H1 (cell line): ENCODE results near the gene RCAN2. TPM values are rescaled to one million over a fixed set of nuclear protein-coding genes. Genes with fewer than 3 reads are reported as not detected.

ENCODE experiments used
- CTCF ChIA-PET: fragments of 300-600 bp; sonication (Branson Sonifier 250); formaldehyde crosslinking; loops from one replicate; lab custom pipeline; 2021; ENCODE audit not compliant: partially characterized antibody; lab: Charles Lee
- POLR2A ChIA-PET: fragments of 300-600 bp; sonication (Branson Sonifier 250); formaldehyde crosslinking; loops from one replicate; lab custom pipeline; 2021; ENCODE audit warnings: inconsistent platforms; ENCODE audit not compliant: partially characterized antibody; lab: Charles Lee
- DNase-seq, 2 experiments: peaks; one replicate each; pipeline versions ENCODE4 v3.0.0 to v3.0.0-alpha.2; 2010 to 2022; ENCODE audit warnings: low spot score in 2 of 2, low read depth in 1 of 2, mixed read lengths in 1 of 2
- FAIRE-seq: peaks from 2 replicates; lab custom pipeline; 2011; peaks lifted over from hg19 to GRCh38; lab: Jason Lieb, UNC
- H2AFZ ChIP-seq: 2 replicates; pipeline ENCODE4 v1.8.1; 2012; ENCODE audit warnings: low read length, inconsistent platforms
- H2AK5ac ChIP-seq: 2 replicates; pipeline ENCODE4 v1.6.1; 2013; ENCODE audit warnings: low read depth, low read length
- H2BK120ac ChIP-seq: replicated peaks from 2 replicates; pipeline ENCODE3; 2013; ENCODE audit warnings: low read depth, low read length, inconsistent platforms
- H2BK12ac ChIP-seq: 2 replicates; pipeline ENCODE4 v1.6.1; 2013; ENCODE audit warnings: low read depth, low read length
- H2BK15ac ChIP-seq: 2 replicates; pipeline ENCODE4 v1.6.1; 2013; ENCODE audit warnings: low read length
- H2BK20ac ChIP-seq: 2 replicates; pipeline ENCODE4 v1.6.1; 2013; ENCODE audit warnings: low read length
- H2BK5ac ChIP-seq: 2 replicates; pipeline ENCODE4 v1.6.1; 2013; ENCODE audit warnings: low read depth, low read length
- H3K14ac ChIP-seq: 2 replicates; pipeline ENCODE4 v1.6.1; 2013; ENCODE audit warnings: inconsistent platforms; ENCODE audit not compliant: insufficient read length
- H3K18ac ChIP-seq: 2 replicates; pipeline ENCODE4 v1.6.1; 2013; ENCODE audit warnings: low read length; ENCODE audit errors: extremely low read depth
- H3K23ac ChIP-seq: 2 replicates; pipeline ENCODE4 v1.6.1; 2013; ENCODE audit warnings: inconsistent platforms; ENCODE audit not compliant: insufficient read length
- H3K23me2 ChIP-seq: 2 replicates; pipeline ENCODE4 v1.6.1; 2013; ENCODE audit warnings: low read depth, low read length
- H3K27ac ChIP-seq: 2 replicates; pipeline ENCODE4 v1.6.1; 2011; ENCODE audit warnings: low read depth, low read length, inconsistent platforms
- H3K27me3 ChIP-seq, 4 experiments: replicated peaks in 1 of 4; 1 replicate in 1 of 4; 2 replicates in 3 of 4; pipeline versions ENCODE4 v1.6.1 to v1.8.1; 2011 to 2013; ENCODE audit warnings: low read length in 3 of 4, mild to moderate bottlenecking in 3 of 4, inconsistent platforms in 2 of 4, mixed read lengths in 2 of 4, moderate library complexity in 1 of 4; ENCODE audit not compliant: control insufficient read depth in 3 of 4, insufficient read depth in 3 of 4; ENCODE audit errors: extremely low read depth in 1 of 4
- H3K36me3 ChIP-seq, 4 experiments: 2 replicates each; pipeline versions ENCODE4 v1.6.1 to v1.8.1; 2011 to 2013; ENCODE audit warnings: mild to moderate bottlenecking in 4 of 4, low read length in 3 of 4, moderate library complexity in 2 of 4, control low read depth in 1 of 4, inconsistent platforms in 1 of 4; ENCODE audit not compliant: insufficient read depth in 4 of 4, control insufficient read depth in 2 of 4
- H3K4ac ChIP-seq: replicated peaks from 2 replicates; pipeline ENCODE3; 2013; ENCODE audit warnings: low read length, low read depth, mixed read lengths, inconsistent platforms; ENCODE audit not compliant: insufficient read length
- H3K4me1 ChIP-seq, 4 experiments: replicated peaks in 1 of 4; 1 replicate in 1 of 4; 2 replicates in 3 of 4; pipeline versions ENCODE4 v1.6.1 to v1.8.1; 2011 to 2013; ENCODE audit warnings: low read length in 3 of 4, inconsistent platforms in 2 of 4, mixed read lengths in 1 of 4; ENCODE audit not compliant: insufficient read depth in 4 of 4, control insufficient read depth in 3 of 4
- H3K4me2 ChIP-seq, 2 experiments: 2 replicates each; pipeline versions ENCODE4 v1.6.1 to v1.8.1; 2011 to 2013; ENCODE audit warnings: low read depth in 2 of 2, low read length in 2 of 2, control low read depth in 1 of 2, inconsistent platforms in 1 of 2, mild to moderate bottlenecking in 1 of 2; ENCODE audit not compliant: insufficient read depth in 1 of 2
- H3K4me3 ChIP-seq, 4 experiments: fragments of 200-600, 300-600 bp in 1 of 4; sonication (generic), shearing (Covaris generic), sonication (Bioruptor Twin) in 1 of 4; 2 replicates each; pipeline versions ENCODE4 v1.5.1 to v1.8.1; 2011 to 2016; ENCODE audit warnings: low read length in 4 of 4, low read depth in 3 of 4, control low read depth in 2 of 4, inconsistent platforms in 2 of 4, mild to moderate bottlenecking in 2 of 4, mixed read lengths in 1 of 4, moderate library complexity in 1 of 4; ENCODE audit not compliant: insufficient read depth in 2 of 4; ENCODE audit errors: extremely low read depth in 1 of 4
- H3K56ac ChIP-seq: replicated peaks from 2 replicates; pipeline ENCODE3; 2013; ENCODE audit warnings: low read depth, mild to moderate bottlenecking, mixed read lengths, low read length, inconsistent platforms; ENCODE audit not compliant: insufficient read length
- H3K79me1 ChIP-seq: 2 replicates; pipeline ENCODE4 v1.6.1; 2013; ENCODE audit warnings: low read depth, low read length, control low read depth
- H3K79me2 ChIP-seq, 2 experiments: 2 replicates each; pipeline versions ENCODE4 v1.6.1 to v1.8.1; 2012 to 2013; ENCODE audit warnings: low read length in 2 of 2, mild to moderate bottlenecking in 2 of 2, inconsistent platforms in 1 of 2; ENCODE audit not compliant: insufficient read depth in 2 of 2, control insufficient read depth in 1 of 2
- H3K9ac ChIP-seq, 4 experiments: replicated peaks in 1 of 4; 1 replicate in 1 of 4; 2 replicates in 3 of 4; pipeline versions ENCODE4 v1.6.1 to v1.8.1; 2011 to 2013; ENCODE audit warnings: low read depth in 3 of 4, low read length in 3 of 4, control low read depth in 2 of 4, mild to moderate bottlenecking in 2 of 4, moderate library complexity in 2 of 4, inconsistent platforms in 1 of 4; ENCODE audit errors: extremely low read depth in 1 of 4
- H3K9me3 ChIP-seq, 2 experiments: 2 replicates each; pipeline versions ENCODE4 v1.6.1 to v1.8.1; 2012 to 2013; ENCODE audit warnings: mild to moderate bottlenecking in 2 of 2, moderate library complexity in 2 of 2, control low read depth in 1 of 2, inconsistent platforms in 1 of 2, low read depth in 1 of 2, low read length in 1 of 2, mixed read lengths in 1 of 2; ENCODE audit not compliant: insufficient read depth in 2 of 2
- H4K20me1 ChIP-seq, 2 experiments: replicated peaks in 1 of 2; 2 replicates each; pipeline versions ENCODE3 to v1.8.1; 2011 to 2013; ENCODE audit warnings: inconsistent platforms in 2 of 2, low read length in 2 of 2, mild to moderate bottlenecking in 1 of 2; ENCODE audit not compliant: insufficient read depth in 2 of 2, control insufficient read depth in 1 of 2
- H4K5ac ChIP-seq: 2 replicates; pipeline ENCODE4 v1.6.1; 2013; ENCODE audit warnings: low read length, low read depth, mixed read lengths, inconsistent platforms; ENCODE audit not compliant: insufficient read length
- H4K8ac ChIP-seq: 2 replicates; pipeline ENCODE4 v1.8.0; 2013; ENCODE audit warnings: mild to moderate bottlenecking, moderate library complexity, low read length, inconsistent platforms; ENCODE audit not compliant: insufficient read depth; ENCODE audit errors: extremely low read depth
- H4K91ac ChIP-seq: replicated peaks from 2 replicates; pipeline ENCODE3; 2013; ENCODE audit warnings: low read length, mixed read lengths, inconsistent platforms; ENCODE audit not compliant: insufficient read length
- BCL11A ChIP-seq, 2 experiments: IDR thresholded peaks; one replicate each; pipeline ENCODE4 v1.6.1; 2011; ENCODE audit warnings: low read depth in 2 of 2, low read length in 2 of 2, mild to moderate bottlenecking in 2 of 2
- KDM5A ChIP-seq: fragments of 200-600 bp; IDR thresholded peaks from 2 replicates; pipeline ENCODE4 v1.7.1; 2012; ENCODE audit warnings: mild to moderate bottlenecking, low read length, inconsistent platforms, mixed read lengths
- POLR2AphosphoS5 ChIP-seq: IDR thresholded peaks from 2 replicates; pipeline ENCODE4 v1.6.1; 2011; ENCODE audit warnings: low read depth, low read length
- RBBP5 ChIP-seq: IDR thresholded peaks from 2 replicates; pipeline ENCODE4 v1.7.1; 2012; ENCODE audit warnings: low read depth, mild to moderate bottlenecking, inconsistent platforms, low read length, moderate library complexity, borderline replicate concordance
- RFX5 ChIP-seq: IDR thresholded peaks from 2 replicates; pipeline ENCODE4 v1.6.1; 2011; ENCODE audit warnings: low read depth, low read length, improper control_type of control experiment, borderline replicate concordance
- SIX5 ChIP-seq: IDR thresholded peaks from 2 replicates; pipeline ENCODE4 v1.6.1; 2011; ENCODE audit warnings: mild to moderate bottlenecking, low read depth, low read length
- SUZ12 ChIP-seq: fragments of 200-600 bp; sonication (generic); IDR thresholded peaks from 2 replicates; pipeline ENCODE4 v1.6.1; 2012; ENCODE audit warnings: mild to moderate bottlenecking, inconsistent platforms, low read length, moderate library complexity, mixed read lengths
- WGBS, 2 experiments: shearing (Covaris generic) in 1 of 2; methylation state at CpG; one replicate each; pipeline versions ENCODE4 v1.1.6 to v1.1.7; 2013 to 2015; ENCODE audit warnings: low lambda C conversion rate in 2 of 2, mixed read lengths in 2 of 2, inconsistent platforms in 1 of 2, low coverage in 1 of 2, missing lambda C conversion rate in 1 of 2; ENCODE audit not compliant: insufficient replicate concordance in 2 of 2, insufficient coverage in 1 of 2, insufficient read length in 1 of 2; ENCODE audit errors: extremely low coverage in 1 of 2, missing lambda C conversion rate in 1 of 2; 5-methylcytosine and 5-hydroxymethylcytosine counted together
- polyA plus RNA-seq, 7 experiments: library from polyadenylated mRNA; depleted of rRNA in 3 of 7; stranded (reverse) in 5 of 7; unstranded in 2 of 7; fragments of >200 nt in 5 of 7; fragments of 200-250 nt in 2 of 7; gene quantifications; 1 replicate in 5 of 7; 2 replicates in 1 of 7; 4 replicates in 1 of 7; pipeline versions ENCODE4 v1.2.1 to v1.2.3, GENCODE V29; 2011 to 2013; ENCODE audit warnings: missing spikeins in 2 of 7, mixed read lengths in 2 of 7
- total RNA-seq: library from RNA; stranded (reverse); fragmentation: NEBNext Ultra II Directional; extraction: Animal tissue kit (Norgen Biotek cat#: 25700); gene quantifications from 2 replicates; pipeline ENCODE4 v1.2.1, GENCODE V29; 2021
- TF ChIP-seq, protein P1 (sequence below): IDR thresholded peaks from 2 replicates; pipeline ENCODE4 v1.6.1; 2012; ENCODE audit warnings: inconsistent platforms
- TF ChIP-seq, protein P2 (sequence below): IDR thresholded peaks from 2 replicates; pipeline ENCODE4 v1.6.1; 2012; ENCODE audit warnings: low read length, inconsistent platforms
- TF ChIP-seq, protein P3 (sequence below), 3 experiments: IDR thresholded peaks; 1 replicate in 2 of 3; 2 replicates in 1 of 3; pipeline versions ENCODE4 v1.5.1 to v1.6.1; 2011; ENCODE audit warnings: low read length in 3 of 3, mild to moderate bottlenecking in 3 of 3, inconsistent platforms in 2 of 3, low read depth in 1 of 3, moderate library complexity in 1 of 3; ENCODE audit not compliant: insufficient read depth in 1 of 3; ENCODE audit errors: control extremely low read depth in 1 of 3

Gene RCAN2
- total and polyA plus RNA-seq, 2 of the 8 experiments (the other 6 are each of a cell fraction or from before 2014, with no cell fraction given), result 5.0 to 8.5 TPM

DNA sequence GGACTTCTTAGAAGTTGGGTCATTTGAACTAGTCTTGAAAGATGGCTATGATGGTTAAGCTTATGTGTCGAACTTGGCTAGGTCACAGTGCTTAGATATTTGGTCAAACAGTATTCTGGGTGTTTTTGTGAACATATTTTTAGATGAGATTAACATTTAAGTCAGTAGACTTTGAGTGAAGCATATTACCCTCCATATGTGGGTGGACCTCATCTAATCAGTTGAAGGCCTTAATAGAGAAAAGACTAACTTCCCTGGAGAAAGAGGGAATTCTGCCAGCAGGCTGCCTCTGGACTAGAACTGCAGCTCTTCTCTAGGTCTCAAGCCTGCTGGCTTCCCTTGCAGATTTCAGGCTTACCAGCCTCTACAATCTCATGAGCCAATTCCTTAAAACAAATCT lies 76.9 kb downstream of the RCAN2 start:
- Histone ChIP-seq H4K8ac (no peak overlapping the region), H3K4me3 (no peak overlapping the region), H2BK120ac (no peak overlapping the region), H3K36me3 (no peaks in the 10 kb centered on the region), H3K9ac (no peak overlapping the region), H3K23ac (no peak overlapping the region), H3K4me1 (no peaks in the 10 kb centered on the region), H2BK12ac (no peak overlapping the region), H3K9me3 (no peaks in the 10 kb centered on the region), H4K91ac (no peak overlapping the region), H2BK5ac (no peak overlapping the region), H3K4me2 (no peak overlapping the region), H3K79me2 (no peaks in the 10 kb centered on the region), H3K27me3 (no peaks in the 10 kb centered on the region), H2BK15ac (no peak overlapping the region), H2AFZ (no peak overlapping the region), H3K79me1 (no peaks in the 10 kb centered on the region), H3K4ac (no peak overlapping the region), H3K23me2 (no peaks in the 10 kb centered on the region), H3K14ac (no peak overlapping the region), H4K5ac (no peak overlapping the region), H3K56ac (no peak overlapping the region), H2AK5ac (no peak overlapping the region), H2BK20ac (no peak overlapping the region), H3K27ac (no peak overlapping the region), H3K18ac (no peak overlapping the region), H4K20me1 (no peaks in the 10 kb centered on the region)
- TF ChIP-seq SUZ12 (no peak), RBBP5 (no peak), SIX5 (no peak), KDM5A (no peak), RFX5 (no peak), POLR2AphosphoS5 (no peak), BCL11A (IDR thresholded peaks at IDR 0.05; ENCODE audit: low read depth in 2 of 2, low read length in 2 of 2) (no peak)
- TF ChIP-seq, protein P1, sequence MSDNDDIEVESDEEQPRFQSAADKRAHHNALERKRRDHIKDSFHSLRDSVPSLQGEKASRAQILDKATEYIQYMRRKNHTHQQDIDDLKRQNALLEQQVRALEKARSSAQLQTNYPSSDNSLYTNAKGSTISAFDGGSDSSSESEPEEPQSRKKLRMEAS, result no peak
- TF ChIP-seq, protein P2, sequence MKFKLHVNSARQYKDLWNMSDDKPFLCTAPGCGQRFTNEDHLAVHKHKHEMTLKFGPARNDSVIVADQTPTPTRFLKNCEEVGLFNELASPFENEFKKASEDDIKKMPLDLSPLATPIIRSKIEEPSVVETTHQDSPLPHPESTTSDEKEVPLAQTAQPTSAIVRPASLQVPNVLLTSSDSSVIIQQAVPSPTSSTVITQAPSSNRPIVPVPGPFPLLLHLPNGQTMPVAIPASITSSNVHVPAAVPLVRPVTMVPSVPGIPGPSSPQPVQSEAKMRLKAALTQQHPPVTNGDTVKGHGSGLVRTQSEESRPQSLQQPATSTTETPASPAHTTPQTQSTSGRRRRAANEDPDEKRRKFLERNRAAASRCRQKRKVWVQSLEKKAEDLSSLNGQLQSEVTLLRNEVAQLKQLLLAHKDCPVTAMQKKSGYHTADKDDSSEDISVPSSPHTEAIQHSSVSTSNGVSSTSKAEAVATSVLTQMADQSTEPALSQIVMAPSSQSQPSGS, result no peak
- TF ChIP-seq, protein P3, sequence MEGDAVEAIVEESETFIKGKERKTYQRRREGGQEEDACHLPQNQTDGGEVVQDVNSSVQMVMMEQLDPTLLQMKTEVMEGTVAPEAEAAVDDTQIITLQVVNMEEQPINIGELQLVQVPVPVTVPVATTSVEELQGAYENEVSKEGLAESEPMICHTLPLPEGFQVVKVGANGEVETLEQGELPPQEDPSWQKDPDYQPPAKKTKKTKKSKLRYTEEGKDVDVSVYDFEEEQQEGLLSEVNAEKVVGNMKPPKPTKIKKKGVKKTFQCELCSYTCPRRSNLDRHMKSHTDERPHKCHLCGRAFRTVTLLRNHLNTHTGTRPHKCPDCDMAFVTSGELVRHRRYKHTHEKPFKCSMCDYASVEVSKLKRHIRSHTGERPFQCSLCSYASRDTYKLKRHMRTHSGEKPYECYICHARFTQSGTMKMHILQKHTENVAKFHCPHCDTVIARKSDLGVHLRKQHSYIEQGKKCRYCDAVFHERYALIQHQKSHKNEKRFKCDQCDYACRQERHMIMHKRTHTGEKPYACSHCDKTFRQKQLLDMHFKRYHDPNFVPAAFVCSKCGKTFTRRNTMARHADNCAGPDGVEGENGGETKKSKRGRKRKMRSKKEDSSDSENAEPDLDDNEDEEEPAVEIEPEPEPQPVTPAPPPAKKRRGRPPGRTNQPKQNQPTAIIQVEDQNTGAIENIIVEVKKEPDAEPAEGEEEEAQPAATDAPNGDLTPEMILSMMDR (IDR thresholded peaks at IDR 0.05; ENCODE audit: control extremely low read depth in 1 of 3, insufficient read depth in 1 of 3, low read depth in 1 of 3, low read length in 3 of 3), result no peak
- WGBS, 2 experiments, result 0% methylated on average over 1 of the region's 1 CpG; no CpG with 5 or more reads in 1 of the 2 experiments
- CTCF ChIA-PET, result interaction anchor here (1.4 kb wide), 1 partner anchor 193 kb away, joined by 3 read pairs; no protein-coding TSS in a partner anchor
- POLR2A ChIA-PET, result no interaction called here
- FAIRE-seq (no peak), DNase-seq (no peak)
